Suprapubic skin (tissue), 3 donors: ENCODE measurements around the gene TSPOAP1.

Experiments used
- CTCF ChIP-seq, 2 donors: fragments of 200-600 bp in 1 of 2; fragments of 450-650 bp in 1 of 2; sonication (generic) in 1 of 2; IDR thresholded peaks; one replicate each; pipeline ENCODE4 v1.5.1; 2016 to 2019; ENCODE audit warnings: antibody characterized with exemption in 2 of 2, mild to moderate bottlenecking in 1 of 2, moderate library complexity in 1 of 2
- EP300 ChIP-seq: sonication (generic); formaldehyde crosslinking; IDR thresholded peaks from one replicate; pipeline ENCODE4 v1.6.1; 2017; ENCODE audit warnings: antibody characterized with exemption
- POLR2A ChIP-seq, 2 donors: fragments of 450-650 bp; IDR thresholded peaks; one replicate each; pipeline ENCODE4 v1.6.1; 2017; ENCODE audit warnings: antibody characterized with exemption in 2 of 2, mild to moderate bottlenecking in 2 of 2, moderate library complexity in 2 of 2

DNA sequence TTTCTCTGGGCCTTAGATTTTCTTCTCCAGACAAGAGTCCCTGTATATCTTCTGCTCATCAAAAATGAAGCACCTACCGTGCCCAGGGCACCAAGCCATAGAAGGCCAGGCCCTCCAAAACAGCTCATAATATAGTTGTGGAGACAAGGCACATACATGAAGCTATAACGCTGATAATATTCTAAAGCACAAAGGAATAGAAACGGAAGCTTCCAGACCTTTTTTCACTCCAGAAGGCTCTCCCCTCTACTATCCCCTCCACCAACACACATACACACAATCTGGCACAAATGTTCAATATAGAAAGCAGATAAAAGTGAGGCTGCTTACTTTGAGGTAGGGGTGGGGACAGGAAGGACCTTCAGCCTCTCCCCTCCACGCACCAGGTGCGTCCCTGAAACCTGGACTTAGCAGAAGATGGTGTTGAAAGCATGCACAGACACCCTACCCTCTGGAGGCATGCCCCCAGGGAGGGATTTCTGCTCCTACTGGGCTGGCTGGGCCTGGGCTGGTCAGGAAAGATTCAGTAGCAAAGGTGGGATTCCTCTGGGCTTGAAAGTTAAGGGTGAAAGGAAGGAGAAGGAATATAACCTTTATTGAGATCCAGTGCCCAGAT, 37.5 kb upstream of the TSPOAP1 start:
- TF ChIP-seq EP300, result no peak
- TF ChIP-seq CTCF (IDR thresholded peaks at IDR 0.05), result no peak
- TF ChIP-seq POLR2A (IDR thresholded peaks at IDR 0.05), result no peak
